Caco-2 (cell line): ENCODE data around the gene GRIN1. TPM values are rescaled to one million over a fixed set of nuclear protein-coding genes. Genes with fewer than 3 reads are reported as not detected.

Experiments
- BruUV-seq: library from RNA; stranded (reverse); fragments of 400-500 nt; replicated peaks from 2 replicates; lab custom pipeline; 2021; lab: Mats Ljungman, UMichigan
- CTCF ChIA-PET: fragments of 300-600 bp; sonication (Branson Sonifier 250); formaldehyde crosslinking; loops from one replicate; lab custom pipeline; 2022; ENCODE audit warnings: antibody characterized with exemption; lab: Charles Lee
- POLR2A ChIA-PET: fragments of 300-600 bp; sonication (Branson Sonifier 250); formaldehyde crosslinking; loops from one replicate; lab custom pipeline; 2022; ENCODE audit warnings: antibody characterized with exemption; lab: Charles Lee
- DNase-seq, 2 experiments: peaks; one replicate each; pipeline versions ENCODE4 v3.0.0 to v3.0.0-alpha.2; 2020 to 2022
- H3K27me3 ChIP-seq: replicated peaks from 2 replicates; pipeline ENCODE4 v1.6.0; 2011; ENCODE audit warnings: low read length; ENCODE audit not compliant: control insufficient read depth, insufficient read depth
- H3K36me3 ChIP-seq: 2 replicates; pipeline ENCODE4 v1.5.1; 2011; ENCODE audit warnings: low read length; ENCODE audit not compliant: control insufficient read depth, insufficient read depth
- H3K4me1 ChIP-seq: fragments of 250-450 bp; sonication (Bioruptor Pico); 2 replicates; pipeline ENCODE4 v1.5.1; 2020; ENCODE audit warnings: mild to moderate bottlenecking
- H3K4me3 ChIP-seq: 2 replicates; pipeline ENCODE4 v1.5.1; 2011; ENCODE audit warnings: low read depth, mild to moderate bottlenecking, control low read depth, low read length
- H3K9me3 ChIP-seq: fragments of 250-450 bp; sonication (Bioruptor Pico); 2 replicates; pipeline ENCODE4 v1.5.1; 2020; ENCODE audit warnings: mild to moderate bottlenecking, moderate library complexity
- H3K27ac Mint-ChIP-seq: one replicate; pipeline ENCODE4 v1.8.0; 2022; ENCODE audit warnings: mixed read lengths; ENCODE audit not compliant: unreplicated experiment
- H3K27me3 Mint-ChIP-seq: one replicate; pipeline ENCODE4 v1.8.0; 2022; ENCODE audit warnings: mixed read lengths; ENCODE audit not compliant: insufficient read depth, unreplicated experiment
- H3K36me3 Mint-ChIP-seq: one replicate; pipeline ENCODE4 v1.8.0; 2022; ENCODE audit warnings: mild to moderate bottlenecking, mixed read lengths; ENCODE audit not compliant: insufficient read depth, unreplicated experiment
- H3K4me1 Mint-ChIP-seq: one replicate; pipeline ENCODE4 v1.8.0; 2022; ENCODE audit warnings: low read depth, mixed read lengths; ENCODE audit not compliant: unreplicated experiment
- H3K4me3 Mint-ChIP-seq: one replicate; pipeline ENCODE4 v1.8.0; 2022; ENCODE audit warnings: mild to moderate bottlenecking, moderate library complexity, mixed read lengths; ENCODE audit not compliant: unreplicated experiment
- H3K9me3 Mint-ChIP-seq: one replicate; pipeline ENCODE4 v1.8.0; 2022; ENCODE audit warnings: mixed read lengths; ENCODE audit not compliant: unreplicated experiment
- intact Hi-C: fragments of 100-400 bp; cut with micrococcal nuclease; formaldehyde crosslinking; loops from one replicate; pipeline ENCODE4 v1.10.0; 2022; ENCODE audit not compliant: unreplicated experiment
- total RNA-seq: library from RNA; stranded (reverse); gene quantifications from 2 replicates; pipeline ENCODE4 v1.2.3, GENCODE V29; 2022
- TF ChIP-seq, protein P1 (sequence below), 2 experiments: fragments of 200-600 bp in 1 of 2; IDR thresholded peaks; 1 replicate in 1 of 2; 2 replicates in 1 of 2; pipeline versions ENCODE4 v1.5.1 to v1.8.0; 2011 to 2022; ENCODE audit warnings: antibody characterized with exemption in 1 of 2, control low read depth in 1 of 2, inconsistent platforms in 1 of 2, low read depth in 1 of 2, low read length in 1 of 2, mild to moderate bottlenecking in 1 of 2, moderate library complexity in 1 of 2; ENCODE audit not compliant: insufficient read depth in 1 of 2, severe bottlenecking in 1 of 2, unreplicated experiment in 1 of 2

Gene GRIN1
- total RNA-seq, 1 experiment from 2014 or later, result 3.7 TPM

- no peak overlapping the region for H3K27ac Mint-ChIP-seq
- peaks cover 28% of the 10 kb centered on the region for H3K36me3 Mint-ChIP-seq
- H3K4me1 Mint-ChIP-seq, result peaks cover 15% of the 10 kb centered on the region
- Histone ChIP-seq H3K9me3 (no peaks in the 10 kb centered on the region), H3K36me3 (peaks cover 2% of the 10 kb centered on the region), H3K4me3 (no peak overlapping the region), H3K4me1 (peaks cover 35% of the 10 kb centered on the region), H3K27me3 (no peaks in the 10 kb centered on the region)
- no peak overlapping the region for H3K4me3 Mint-ChIP-seq
- ChIA-PET POLR2A (no interaction called here), CTCF (no interaction called here)
- DNase-seq, result no peak
- no peaks in the 10 kb centered on the region for H3K9me3 Mint-ChIP-seq
- intact Hi-C loops, result no loop called here
- H3K27me3 Mint-ChIP-seq, result no peaks in the 10 kb centered on the region
- TF ChIP-seq, protein P1, sequence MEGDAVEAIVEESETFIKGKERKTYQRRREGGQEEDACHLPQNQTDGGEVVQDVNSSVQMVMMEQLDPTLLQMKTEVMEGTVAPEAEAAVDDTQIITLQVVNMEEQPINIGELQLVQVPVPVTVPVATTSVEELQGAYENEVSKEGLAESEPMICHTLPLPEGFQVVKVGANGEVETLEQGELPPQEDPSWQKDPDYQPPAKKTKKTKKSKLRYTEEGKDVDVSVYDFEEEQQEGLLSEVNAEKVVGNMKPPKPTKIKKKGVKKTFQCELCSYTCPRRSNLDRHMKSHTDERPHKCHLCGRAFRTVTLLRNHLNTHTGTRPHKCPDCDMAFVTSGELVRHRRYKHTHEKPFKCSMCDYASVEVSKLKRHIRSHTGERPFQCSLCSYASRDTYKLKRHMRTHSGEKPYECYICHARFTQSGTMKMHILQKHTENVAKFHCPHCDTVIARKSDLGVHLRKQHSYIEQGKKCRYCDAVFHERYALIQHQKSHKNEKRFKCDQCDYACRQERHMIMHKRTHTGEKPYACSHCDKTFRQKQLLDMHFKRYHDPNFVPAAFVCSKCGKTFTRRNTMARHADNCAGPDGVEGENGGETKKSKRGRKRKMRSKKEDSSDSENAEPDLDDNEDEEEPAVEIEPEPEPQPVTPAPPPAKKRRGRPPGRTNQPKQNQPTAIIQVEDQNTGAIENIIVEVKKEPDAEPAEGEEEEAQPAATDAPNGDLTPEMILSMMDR (IDR thresholded peaks at IDR 0.05; ENCODE audit: insufficient read depth in 1 of 2, low read depth in 1 of 2, low read length in 1 of 2, severe bottlenecking in 1 of 2, unreplicated experiment in 1 of 2), result no peak
- no TSS peak for BruUV-seq
Observed at GRCh38 chr9:137194388-137194787, 55.4 kb downstream of the GRIN1 start.

DNA sequence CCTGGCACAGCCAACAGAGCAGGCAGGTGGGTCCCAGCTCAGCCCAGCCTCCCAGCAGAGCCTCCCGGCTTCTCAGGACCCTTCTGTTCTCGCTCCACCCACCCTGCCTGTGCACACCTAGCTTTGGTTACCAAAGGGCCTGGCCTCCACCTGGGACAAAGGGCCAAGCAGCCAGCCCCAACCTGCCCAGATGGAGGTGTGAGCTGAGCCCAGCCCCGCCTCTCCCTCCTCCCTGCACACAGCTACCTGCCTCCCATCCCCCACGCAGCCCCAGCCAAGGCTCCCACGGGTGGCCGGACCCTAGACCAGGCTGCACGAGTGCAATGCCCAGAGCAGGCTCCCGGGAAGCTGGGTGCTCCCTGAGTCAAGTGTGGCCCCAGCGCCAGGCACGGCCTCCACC lies 56.0 kb downstream of the GRIN1 start:
- H3K4me1 Mint-ChIP-seq, result peaks cover 15% of the 10 kb centered on the region
- DNase-seq, result no peak
- H3K4me1 ChIP-seq, result peaks cover 32% of the 10 kb centered on the region
- no peak overlapping the region for H3K4me3 Mint-ChIP-seq
- peak overlapping the region; percentile 61 for H3K27ac Mint-ChIP-seq
- peaks cover 30% of the 10 kb centered on the region for H3K36me3 Mint-ChIP-seq
- no peaks in the 10 kb centered on the region for H3K27me3 ChIP-seq
- BruUV-seq, result no TSS peak
- ChIA-PET CTCF (interaction anchor here (0.7 to 1.1 kb wide), 2 partner anchors 33 to 42 kb away, joined by 3 to 4 read pairs; no protein-coding TSS in a partner anchor), POLR2A (no interaction called here)
- TF ChIP-seq, protein P1 (IDR thresholded peaks at IDR 0.05; ENCODE audit: insufficient read depth in 1 of 2, low read depth in 1 of 2, low read length in 1 of 2, severe bottlenecking in 1 of 2, unreplicated experiment in 1 of 2), result no peak
- H3K27me3 Mint-ChIP-seq, result no peaks in the 10 kb centered on the region
- no peaks in the 10 kb centered on the region for H3K9me3 Mint-ChIP-seq
- no peak overlapping the region for H3K4me3 ChIP-seq
- H3K9me3 ChIP-seq, result no peaks in the 10 kb centered on the region
- intact Hi-C loops, result no loop called here
- peaks cover 2% of the 10 kb centered on the region for H3K36me3 ChIP-seq

DNA sequence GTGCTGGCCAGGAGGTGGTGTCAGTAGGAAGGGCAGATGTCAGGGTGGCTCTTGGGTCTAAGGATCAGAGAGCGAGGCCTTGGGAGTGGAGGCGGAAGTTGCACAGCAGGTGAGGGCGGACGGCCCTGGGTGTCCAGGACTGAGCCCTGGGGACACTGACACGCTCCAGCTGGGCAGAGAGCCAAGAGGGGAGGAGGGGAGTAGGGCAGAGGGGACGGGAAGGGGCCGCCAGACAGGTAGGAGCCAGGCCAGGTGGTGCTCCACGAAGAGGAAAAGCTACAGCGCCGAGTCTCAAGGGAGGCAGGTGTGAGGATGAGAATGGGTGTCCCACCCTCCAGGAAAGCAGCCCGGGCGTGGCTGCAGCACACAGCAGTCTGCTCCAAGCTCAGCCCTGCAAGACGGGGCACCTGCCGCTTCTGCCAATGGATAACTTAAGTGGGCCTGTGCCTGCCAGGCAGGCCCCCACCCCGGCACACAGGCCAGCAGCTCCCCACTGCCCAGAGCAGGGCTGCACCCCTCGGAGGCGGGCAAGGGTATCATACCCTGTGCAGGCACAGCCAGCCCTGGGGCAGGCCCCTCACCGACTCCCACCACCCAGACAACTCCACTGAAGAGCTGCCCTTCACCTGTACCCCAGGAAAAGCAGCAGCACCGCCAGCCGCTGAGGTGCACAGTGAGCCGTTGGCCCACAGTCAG lies 56.7 kb downstream of the GRIN1 start:
- intact Hi-C loops, result no loop called here
- BruUV-seq, result no TSS peak
- TF ChIP-seq, protein P1 (IDR thresholded peaks at IDR 0.05; ENCODE audit: insufficient read depth in 1 of 2, low read depth in 1 of 2, low read length in 1 of 2, severe bottlenecking in 1 of 2, unreplicated experiment in 1 of 2), result no peak
- peak overlapping the region; percentile 26 for H3K4me3 Mint-ChIP-seq
- POLR2A ChIA-PET, result interaction anchor here (0.7 to 1.0 kb wide), 2 partner anchors 28 to 45 kb away, joined by 3 read pairs; no protein-coding TSS in a partner anchor
- no peaks in the 10 kb centered on the region for H3K27me3 Mint-ChIP-seq
- H3K9me3 Mint-ChIP-seq, result no peaks in the 10 kb centered on the region
- H3K4me3 ChIP-seq, result no peak overlapping the region
- peaks cover 27% of the 10 kb centered on the region for H3K36me3 Mint-ChIP-seq
- no peaks in the 10 kb centered on the region for H3K27me3 ChIP-seq
- H3K27ac Mint-ChIP-seq, result peak overlapping the region; percentile 61
- DNase-seq, result no peak
- H3K4me1 Mint-ChIP-seq, result peaks cover 12% of the 10 kb centered on the region
- H3K9me3 ChIP-seq, result no peaks in the 10 kb centered on the region
- peaks cover 29% of the 10 kb centered on the region for H3K4me1 ChIP-seq
- CTCF ChIA-PET, result interaction anchor here (0.7 to 1.1 kb wide), 2 partner anchors 34 to 41 kb away, joined by 3 to 4 read pairs; no protein-coding TSS in a partner anchor
- H3K36me3 ChIP-seq, result peaks cover 2% of the 10 kb centered on the region; the same call in 1 of the 2 replicates
